HUES6 (cell line): ENCODE results near the gene CTPS2.
A peak's percentile ranks its signal among the peaks of the same experiment; 100 is the strongest.
"Not testable (repeated sequence)": the region's sequence is repeated elsewhere in the genome, so short reads cannot be mapped to it uniquely, and the experiment has no call there.

ENCODE experiments used
- H3K27ac ChIP-seq: 2 replicates; pipeline ENCODE4 v1.7.0; 2013; ENCODE audit warnings: low read depth, mild to moderate bottlenecking, low read length, inconsistent platforms
- H3K27me3 ChIP-seq: 2 replicates; pipeline ENCODE4 v1.6.1; 2013; ENCODE audit warnings: low read length; ENCODE audit not compliant: control insufficient read depth, insufficient read depth
- H3K36me3 ChIP-seq: 2 replicates; pipeline ENCODE4 v1.6.1; 2013; ENCODE audit warnings: low read length; ENCODE audit not compliant: control insufficient read depth, insufficient read depth
- H3K4me1 ChIP-seq: 2 replicates; pipeline ENCODE4 v1.6.1; 2013; ENCODE audit warnings: low read length; ENCODE audit not compliant: control insufficient read depth, insufficient read depth
- H3K4me3 ChIP-seq: 2 replicates; pipeline ENCODE4 v1.5.1; 2013; ENCODE audit warnings: low read depth, low read length
- H3K9ac ChIP-seq: one replicate; pipeline ENCODE4 v1.6.1; 2013; ENCODE audit warnings: mild to moderate bottlenecking, low read length
- H3K9me3 ChIP-seq: 2 replicates; pipeline ENCODE4 v1.6.1; 2013; ENCODE audit warnings: low read depth, low read length; ENCODE audit not compliant: control insufficient read depth, insufficient read depth

Gene CTPS2

GRCh38 chrX:16712548-16713155, at the start of gene CTPS2:
Gene CTPS2, minus strand, starts transcription at chrX:16712669. Its CDS starts 9,767 bp downstream, at chrX:16702902.
- Histone ChIP-seq H3K9ac (peak within 1 kb of the TSS; percentile 90), H3K27me3 (no peaks in the 10 kb centered on the region), H3K27ac (peak within 1 kb of the TSS; percentile 70), H3K9me3 (no peaks in the 10 kb centered on the region), H3K4me3 (peak within 1 kb of the TSS; percentile 97), H3K36me3 (peaks cover 9% of the 10 kb centered on the region), H3K4me1 (peaks cover 9% of the 10 kb centered on the region)

GRCh38 chrX:16761500-16761899, 49.0 kb upstream of the CTPS2 start:
- H3K9me3 ChIP-seq, H3K4me3 ChIP-seq, H3K4me1 ChIP-seq, H3K9ac ChIP-seq, H3K27ac ChIP-seq, H3K27me3 ChIP-seq: not testable (repeated sequence)
- peaks cover 44% of the 10 kb centered on the region for H3K36me3 ChIP-seq

DNA sequence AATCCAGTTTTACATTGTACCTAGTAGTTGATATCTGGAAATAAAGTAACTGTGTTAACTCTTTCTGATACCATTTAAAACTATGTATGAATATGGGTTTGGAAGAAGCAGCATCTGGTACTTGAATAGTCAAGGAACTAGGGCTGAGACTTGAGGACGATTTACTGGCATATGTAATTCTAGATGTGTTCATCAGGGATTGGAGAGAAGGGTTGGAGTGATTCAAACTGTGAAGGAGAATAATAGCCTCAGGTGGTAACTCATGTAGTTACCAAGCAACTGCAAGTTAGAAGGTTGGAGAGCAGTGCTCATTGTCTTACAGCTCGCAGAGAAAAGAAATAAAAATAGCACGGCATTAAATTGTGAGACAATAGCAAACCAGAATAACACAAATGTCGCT, 44.3 kb upstream of the CTPS2 start:
- H3K9me3 ChIP-seq, result no peaks in the 10 kb centered on the region
- no peaks in the 10 kb centered on the region for H3K27me3 ChIP-seq
- 0 out of 2 replicates have a peak overlapping the region, but pooled peaks have one; percentile 36 for H3K27ac ChIP-seq
- 0 out of 2 replicates have a peak, but pooled peaks cover 2% of the 10 kb centered on the region for H3K4me1 ChIP-seq
- peaks cover 80% of the 10 kb centered on the region for H3K36me3 ChIP-seq
- no peak overlapping the region for H3K4me3 ChIP-seq
- no peak overlapping the region for H3K9ac ChIP-seq

GRCh38 chrX:16754019-16754418, 41.5 kb upstream of the CTPS2 start:
- Histone ChIP-seq H3K4me1 (0 out of 2 replicates have a peak, but pooled peaks cover 2% of the 10 kb centered on the region), H3K27ac (no peak overlapping the region), H3K36me3 (peaks cover 78% of the 10 kb centered on the region), H3K9me3 (no peaks in the 10 kb centered on the region), H3K27me3 (no peaks in the 10 kb centered on the region), H3K4me3 (no peak overlapping the region), H3K9ac (no peak overlapping the region)

- Histone ChIP-seq H3K27ac (no peak overlapping the region), H3K9ac (no peak overlapping the region), H3K4me3 (no peak overlapping the region), H3K36me3 (peaks cover 80% of the 10 kb centered on the region), H3K9me3 (no peaks in the 10 kb centered on the region), H3K4me1 (no peaks in the 10 kb centered on the region), H3K27me3 (no peaks in the 10 kb centered on the region)
Observed at GRCh38 chrX:16750136-16750535, 37.7 kb upstream of the CTPS2 start.

DNA sequence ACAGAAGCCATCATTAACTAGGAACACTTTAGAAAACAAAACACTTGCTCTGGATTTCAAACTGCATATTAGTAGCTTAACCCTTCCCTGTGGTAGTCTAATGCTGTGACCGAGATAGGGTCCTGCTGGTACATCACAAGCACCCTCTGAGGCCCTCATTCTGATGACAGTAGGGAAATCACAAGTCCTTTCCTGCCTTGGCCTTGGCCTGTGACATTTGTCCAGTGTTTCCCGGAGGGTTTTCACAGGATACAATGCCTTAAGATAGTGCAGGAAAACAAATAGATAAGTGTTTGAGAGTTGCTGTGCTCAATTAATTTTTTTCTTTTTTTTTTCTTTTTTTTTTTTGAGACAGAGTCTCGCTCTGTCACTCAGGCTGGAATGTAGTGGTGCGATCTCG, 36.0 kb upstream of the CTPS2 start:
- H3K27me3 ChIP-seq, result no peaks in the 10 kb centered on the region
- no peaks in the 10 kb centered on the region for H3K9me3 ChIP-seq
- H3K4me3 ChIP-seq, result no peak overlapping the region
- no peak overlapping the region for H3K27ac ChIP-seq
- no peaks in the 10 kb centered on the region for H3K4me1 ChIP-seq
- peaks cover 80% of the 10 kb centered on the region for H3K36me3 ChIP-seq
- no peak overlapping the region for H3K9ac ChIP-seq

DNA sequence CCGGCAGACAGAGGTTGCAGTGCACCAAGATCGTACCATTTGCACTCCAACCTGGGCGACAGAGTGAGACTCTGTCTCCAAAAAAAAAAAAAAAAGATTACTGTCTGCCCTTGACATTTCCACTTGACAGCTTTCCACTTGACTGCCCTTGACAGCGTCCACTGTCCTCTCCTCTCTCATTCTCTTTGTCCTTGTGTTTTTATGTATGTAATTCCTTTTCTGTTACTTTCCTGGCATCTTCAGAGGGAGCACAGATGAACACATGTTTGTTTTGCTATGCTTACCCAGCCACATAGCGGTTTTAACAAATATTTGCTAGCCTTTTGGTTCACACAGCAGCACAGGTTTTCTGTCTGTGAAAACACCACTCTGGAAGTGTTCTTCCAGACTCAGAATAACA, 33.2 kb upstream of the CTPS2 start:
- H3K27me3 ChIP-seq, result no peaks in the 10 kb centered on the region
- no peak overlapping the region for H3K27ac ChIP-seq
- H3K36me3 ChIP-seq, result peaks cover 91% of the 10 kb centered on the region
- H3K4me1 ChIP-seq, result no peaks in the 10 kb centered on the region
- no peak overlapping the region for H3K4me3 ChIP-seq
- H3K9me3 ChIP-seq, result no peaks in the 10 kb centered on the region
- H3K9ac ChIP-seq, result no peak overlapping the region

DNA sequence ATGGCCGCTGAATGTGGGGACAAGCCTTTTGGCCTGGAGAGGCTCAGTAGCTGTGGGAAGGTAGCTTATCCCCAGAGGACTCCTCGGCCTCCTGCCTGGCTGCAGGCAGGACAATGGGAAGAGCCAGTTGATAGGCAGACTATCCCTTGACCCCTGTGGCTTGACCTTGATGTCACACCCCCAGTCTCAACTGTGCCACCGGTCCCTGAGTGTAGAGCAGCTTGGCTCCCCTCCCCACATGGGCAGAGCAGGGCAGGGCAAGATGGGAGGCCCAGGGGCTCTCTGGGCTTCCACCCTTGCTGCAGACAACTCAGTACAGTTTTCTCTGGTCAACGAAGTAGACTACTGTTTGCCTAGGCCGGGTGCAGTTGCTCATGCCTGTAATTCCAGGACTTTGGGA, 32.6 kb upstream of the CTPS2 start:
- H3K27ac ChIP-seq, result no peak overlapping the region
- no peaks in the 10 kb centered on the region for H3K9me3 ChIP-seq
- no peak overlapping the region for H3K9ac ChIP-seq
- no peaks in the 10 kb centered on the region for H3K27me3 ChIP-seq
- peaks cover 90% of the 10 kb centered on the region for H3K36me3 ChIP-seq
- H3K4me3 ChIP-seq, result no peak overlapping the region
- H3K4me1 ChIP-seq, result no peaks in the 10 kb centered on the region

GRCh38 chrX:16743604-16744325, 31.3 kb upstream of the CTPS2 start:
- Histone ChIP-seq H3K27me3 (no peaks in the 10 kb centered on the region), H3K36me3 (peaks cover 89% of the 10 kb centered on the region), H3K27ac (no peak overlapping the region), H3K4me3 (no peak overlapping the region), H3K4me1 (no peaks in the 10 kb centered on the region), H3K9ac (no peak overlapping the region), H3K9me3 (no peaks in the 10 kb centered on the region)

- Histone ChIP-seq H3K27ac (no peak overlapping the region), H3K4me1 (no peaks in the 10 kb centered on the region), H3K4me3 (no peak overlapping the region), H3K9me3 (no peaks in the 10 kb centered on the region), H3K9ac (no peak overlapping the region), H3K27me3 (no peaks in the 10 kb centered on the region), H3K36me3 (peaks cover 90% of the 10 kb centered on the region)
Observed at GRCh38 chrX:16739574-16739973, 27.1 kb upstream of the CTPS2 start.

DNA sequence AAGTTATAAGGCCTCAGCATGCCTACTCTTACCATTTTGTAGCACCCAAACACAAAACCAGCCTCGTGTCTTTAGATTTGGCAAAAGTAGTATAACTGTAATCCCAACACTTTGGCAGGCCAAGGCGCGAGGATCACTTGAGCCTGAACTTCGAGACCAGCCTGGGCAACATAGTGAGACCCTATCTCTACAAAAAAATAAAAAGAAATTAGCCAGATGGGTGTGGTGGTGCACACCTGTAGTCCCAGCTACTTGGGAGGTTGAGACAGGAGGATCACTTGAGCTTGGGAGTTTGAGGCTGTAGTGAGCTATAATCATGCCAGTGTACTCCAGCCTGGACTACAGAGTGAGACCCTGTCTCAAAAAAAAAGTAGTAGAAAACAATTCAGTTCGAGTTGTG, 24.6 kb upstream of the CTPS2 start:
- Histone ChIP-seq H3K27ac (no peak overlapping the region), H3K36me3 (peaks cover 74% of the 10 kb centered on the region), H3K27me3 (no peaks in the 10 kb centered on the region), H3K4me1 (no peaks in the 10 kb centered on the region), H3K9me3 (no peaks in the 10 kb centered on the region), H3K4me3 (no peak overlapping the region), H3K9ac (no peak overlapping the region)
